MCF 10A (cell line): Measurements from ENCODE around the gene ETV5. TPM values are rescaled to one million over a fixed set of nuclear protein-coding genes. Genes with fewer than 3 reads are reported as not detected.

Source experiments
- BruUV-seq: library from RNA; stranded (reverse); fragments of 400-500 nt; replicated peaks from 2 replicates; lab custom pipeline; 2021; lab: Mats Ljungman, UMichigan
- CTCF ChIA-PET: fragments of 300-600 bp; sonication (Branson Sonifier 250); formaldehyde crosslinking; extraction: SDS; loops from one replicate; lab custom pipeline; 2021; ENCODE audit warnings: antibody characterized with exemption, inconsistent platforms; lab: Yijun Ruan, JAX
- POLR2A ChIA-PET: fragments of 300-600, 350-650 bp; sonication (Branson Sonifier 250); formaldehyde crosslinking; extraction: SDS; loops from one replicate; lab custom pipeline; 2020; ENCODE audit warnings: antibody characterized with exemption, inconsistent platforms; lab: Yijun Ruan, JAX
- DNase-seq: peaks from one replicate; pipeline ENCODE4 v3.0.0-alpha.2; 2018; ENCODE audit not compliant: unreplicated experiment
- H3K27ac Mint-ChIP-seq: one replicate; pipeline ENCODE4 v1.8.0; 2022; ENCODE audit warnings: mild to moderate bottlenecking, low read depth, mixed read lengths; ENCODE audit not compliant: unreplicated experiment
- H3K27me3 Mint-ChIP-seq: one replicate; pipeline ENCODE4 v1.8.0; 2022; ENCODE audit warnings: mixed read lengths; ENCODE audit not compliant: insufficient read depth, unreplicated experiment
- H3K36me3 Mint-ChIP-seq: one replicate; pipeline ENCODE4 v1.8.0; 2022; ENCODE audit warnings: mild to moderate bottlenecking, moderate library complexity, mixed read lengths; ENCODE audit not compliant: insufficient read depth, unreplicated experiment
- H3K4me1 Mint-ChIP-seq: one replicate; pipeline ENCODE4 v1.8.0; 2022; ENCODE audit warnings: mixed read lengths; ENCODE audit not compliant: insufficient read depth, unreplicated experiment
- H3K4me3 Mint-ChIP-seq: one replicate; pipeline ENCODE4 v1.8.0; 2022; ENCODE audit warnings: mild to moderate bottlenecking, moderate library complexity, mixed read lengths; ENCODE audit not compliant: unreplicated experiment
- H3K9me3 Mint-ChIP-seq: one replicate; pipeline ENCODE4 v1.8.0; 2022; ENCODE audit warnings: mixed read lengths; ENCODE audit not compliant: unreplicated experiment
- CTCF ChIP-seq: fragments of 200-600 bp; IDR thresholded peaks from one replicate; pipeline ENCODE4 v1.8.0; 2022; ENCODE audit warnings: antibody characterized with exemption, mild to moderate bottlenecking; ENCODE audit not compliant: unreplicated experiment
- intact Hi-C: fragments of 100-400 bp; cut with micrococcal nuclease; formaldehyde crosslinking; loops from 2 replicates; pipeline ENCODE4 v1.14.1; 2022
- total RNA-seq: library from RNA; stranded (reverse); gene quantifications from 2 replicates; pipeline ENCODE4 v1.2.3, GENCODE V29; 2022

ETV5 gene
- total RNA-seq, 1 experiment from 2014 or later = 93.0 TPM

GRCh38 chr3:186044968-186045367 lies 63.9 kb downstream of the ETV5 start:
- Mint-ChIP-seq H3K36me3 (peaks cover 35% of the 10 kb centered on the region), H3K4me1 (no peaks in the 10 kb centered on the region), H3K4me3 (no peak overlapping the region), H3K9me3 (no peaks in the 10 kb centered on the region), H3K27ac (peak overlapping the region; percentile 10), H3K27me3 (no peaks in the 10 kb centered on the region)
- no peak for TF ChIP-seq CTCF
- no TSS peak for BruUV-seq
- ChIA-PET POLR2A (no interaction called here), CTCF (interaction anchor here (1.1 kb wide), 1 partner anchor 9 kb away, joined by 4 read pairs; no protein-coding TSS in a partner anchor)
- DNase-seq = no peak
- intact Hi-C loops = no loop called here

- intact Hi-C loops = no loop called here
- Mint-ChIP-seq H3K27ac (peak overlapping the region; percentile 10), H3K9me3 (no peaks in the 10 kb centered on the region), H3K4me1 (no peaks in the 10 kb centered on the region), H3K36me3 (peaks cover 32% of the 10 kb centered on the region), H3K4me3 (no peak overlapping the region), H3K27me3 (no peaks in the 10 kb centered on the region)
- BruUV-seq = no TSS peak
- ChIA-PET CTCF (no interaction called here), POLR2A (interaction anchor here (1.0 kb wide), 1 partner anchor 11 kb away, joined by 3 read pairs; no protein-coding TSS in a partner anchor)
- no peak for DNase-seq
- no peak for TF ChIP-seq CTCF
These were observed 64.5 kb downstream of the ETV5 start for GRCh38 chr3:186044427-186044826.

- H3K27ac Mint-ChIP-seq = no peak overlapping the region
- no peaks in the 10 kb centered on the region for H3K27me3 Mint-ChIP-seq
- H3K9me3 Mint-ChIP-seq = no peaks in the 10 kb centered on the region
- ChIA-PET POLR2A (no interaction called here), CTCF (interaction anchor here (0.6 kb wide), 1 partner anchor 97 kb away, joined by 3 read pairs; no protein-coding TSS in a partner anchor)
- intact Hi-C loops = no loop called here
- peaks cover 22% of the 10 kb centered on the region for H3K36me3 Mint-ChIP-seq
- TF ChIP-seq CTCF = no peak
- H3K4me3 Mint-ChIP-seq = no peak overlapping the region
- no TSS peak for BruUV-seq
- H3K4me1 Mint-ChIP-seq = no peaks in the 10 kb centered on the region
- DNase-seq = no peak
These were observed 66.2 kb downstream of the ETV5 start for GRCh38 chr3:186042521-186043202.

GRCh38 chr3:186042036-186042435 lies 66.9 kb downstream of the ETV5 start:
- POLR2A ChIA-PET = no interaction called here
- CTCF ChIA-PET = no interaction called here
- Mint-ChIP-seq H3K36me3 (peaks cover 21% of the 10 kb centered on the region), H3K9me3 (no peaks in the 10 kb centered on the region), H3K4me3 (no peak overlapping the region), H3K4me1 (no peaks in the 10 kb centered on the region), H3K27me3 (no peaks in the 10 kb centered on the region), H3K27ac (no peak overlapping the region)
- BruUV-seq = no TSS peak
- intact Hi-C loops = no loop called here
- no peak for TF ChIP-seq CTCF
- DNase-seq = no peak
